Measurements from ENCODE around the gene POFUT2.

The POFUT2 gene

GRCh38 chr21:45303091-45303615 lies 15.5 kb upstream of the POFUT2 start:
- ATAC-seq, result no peak
- TF ChIP-seq POU6F1 (CRISPR knock-in tag; IDR thresholded peaks at IDR 0.05; ENCODE audit: borderline replicate concordance, low read depth) (no peak), TOX (CRISPR knock-in tag; IDR thresholded peaks at IDR 0.05; ENCODE audit: borderline replicate concordance) (no peak), ZNF565 (CRISPR knock-in tag; conservative IDR thresholded peaks at IDR 0.05; ENCODE audit: low read depth) (no peak), RARB (CRISPR knock-in tag; IDR thresholded peaks at IDR 0.05) (no peak), BACH2 (CRISPR knock-in tag; IDR thresholded peaks at IDR 0.05; ENCODE audit: borderline replicate concordance) (no peak), CREB5 (CRISPR knock-in tag; IDR thresholded peaks at IDR 0.05; ENCODE audit: low read depth) (no peak), CSDC2 (CRISPR knock-in tag; IDR thresholded peaks at IDR 0.05) (no peak), OSR1 (CRISPR knock-in tag; IDR thresholded peaks at IDR 0.05) (no peak), ZC3H10 (CRISPR knock-in tag; IDR thresholded peaks at IDR 0.05) (no peak), ISL1 (CRISPR knock-in tag; IDR thresholded peaks at IDR 0.05) (no peak)

GRCh38 chr21:45302082-45303061 lies 14.7 kb upstream of the POFUT2 start:
- no peak for ATAC-seq
- TF ChIP-seq TOX (CRISPR knock-in tag; IDR thresholded peaks at IDR 0.05; ENCODE audit: borderline replicate concordance) (no peak), ZNF8 (CRISPR knock-in tag; IDR thresholded peaks at IDR 0.05) (no peak), ZC3H10 (CRISPR knock-in tag; IDR thresholded peaks at IDR 0.05) (no peak), TCF4 (CRISPR knock-in tag; IDR thresholded peaks at IDR 0.05; ENCODE audit: borderline replicate concordance) (no peak), PPARA (CRISPR knock-in tag; IDR thresholded peaks at IDR 0.05; ENCODE audit: borderline replicate concordance) (no peak)

- no peak for ATAC-seq
Observed at GRCh38 chr21:45301521-45302081, 13.9 kb upstream of the POFUT2 start.

GRCh38 chr21:45300786-45301520 lies 13.3 kb upstream of the POFUT2 start:
- no peak for ATAC-seq
- TF ChIP-seq PATZ1 (CRISPR knock-in tag; IDR thresholded peaks at IDR 0.05; ENCODE audit: borderline replicate concordance) (no peak), ZFP30 (CRISPR knock-in tag; IDR thresholded peaks at IDR 0.05) (no peak), CSRNP3 (CRISPR knock-in tag; IDR thresholded peaks at IDR 0.05) (no peak)

More at GRCh38 chr21:45301521-45302081, 13.9 kb upstream of the POFUT2 start:
- TF ChIP-seq ISL1 (CRISPR knock-in tag; IDR thresholded peaks at IDR 0.05), result no peak
- TF ChIP-seq ESRRG (CRISPR knock-in tag; IDR thresholded peaks at IDR 0.05), result no peak
- TF ChIP-seq ZFP3 (CRISPR knock-in tag; IDR thresholded peaks at IDR 0.05), result no peak
- no peak for TF ChIP-seq CSRNP3 (CRISPR knock-in tag; IDR thresholded peaks at IDR 0.05)
- TF ChIP-seq SNAI2 (CRISPR knock-in tag; IDR thresholded peaks at IDR 0.05), result no peak
- no peak for TF ChIP-seq PPARA (CRISPR knock-in tag; IDR thresholded peaks at IDR 0.05; ENCODE audit: borderline replicate concordance)
- no peak for TF ChIP-seq ZNF8 (CRISPR knock-in tag; IDR thresholded peaks at IDR 0.05)
- no peak for TF ChIP-seq GLIS3 (CRISPR knock-in tag; IDR thresholded peaks at IDR 0.05)
- no peak for TF ChIP-seq ARNTL (CRISPR knock-in tag; IDR thresholded peaks at IDR 0.05; ENCODE audit: borderline replicate concordance, low read depth)
- no peak for TF ChIP-seq RARB (CRISPR knock-in tag; IDR thresholded peaks at IDR 0.05)
- TF ChIP-seq ZNF70 (CRISPR knock-in tag; IDR thresholded peaks at IDR 0.05), result no peak
- no peak for TF ChIP-seq ZC3H10 (CRISPR knock-in tag; IDR thresholded peaks at IDR 0.05)
- TF ChIP-seq ZFP30 (CRISPR knock-in tag; IDR thresholded peaks at IDR 0.05), result no peak
- no peak for TF ChIP-seq OSR1 (CRISPR knock-in tag; IDR thresholded peaks at IDR 0.05)
